Esophagus mucosa (tissue), 1 donor: ENCODE results near the gene TEX19. TPM values are rescaled to one million over a fixed set of nuclear protein-coding genes. Genes with fewer than 3 reads are reported as not detected.
"Not testable (repeated sequence)": the region's sequence is repeated elsewhere in the genome, so short reads cannot be mapped to it uniquely, and the experiment has no call there.

Experiments
- ATAC-seq: fragments of 200-7000 bp; cut with Tn5 transposase; one replicate; pipeline ENCODE4 v1.9.1; 2020
- total RNA-seq: library from RNA; stranded (reverse); gene quantifications from one replicate; pipeline ENCODE4 v1.2.4, GENCODE V29; 2023
- donor health status: DM: yes; HTN: yes; CAD: no.

The TEX19 gene
- total RNA-seq, 1 donor from 2014 or later, result not detected

GRCh38 chr17:82412081-82412480 lies 53.0 kb downstream of the TEX19 start:
- not testable (repeated sequence) for ATAC-seq

DNA sequence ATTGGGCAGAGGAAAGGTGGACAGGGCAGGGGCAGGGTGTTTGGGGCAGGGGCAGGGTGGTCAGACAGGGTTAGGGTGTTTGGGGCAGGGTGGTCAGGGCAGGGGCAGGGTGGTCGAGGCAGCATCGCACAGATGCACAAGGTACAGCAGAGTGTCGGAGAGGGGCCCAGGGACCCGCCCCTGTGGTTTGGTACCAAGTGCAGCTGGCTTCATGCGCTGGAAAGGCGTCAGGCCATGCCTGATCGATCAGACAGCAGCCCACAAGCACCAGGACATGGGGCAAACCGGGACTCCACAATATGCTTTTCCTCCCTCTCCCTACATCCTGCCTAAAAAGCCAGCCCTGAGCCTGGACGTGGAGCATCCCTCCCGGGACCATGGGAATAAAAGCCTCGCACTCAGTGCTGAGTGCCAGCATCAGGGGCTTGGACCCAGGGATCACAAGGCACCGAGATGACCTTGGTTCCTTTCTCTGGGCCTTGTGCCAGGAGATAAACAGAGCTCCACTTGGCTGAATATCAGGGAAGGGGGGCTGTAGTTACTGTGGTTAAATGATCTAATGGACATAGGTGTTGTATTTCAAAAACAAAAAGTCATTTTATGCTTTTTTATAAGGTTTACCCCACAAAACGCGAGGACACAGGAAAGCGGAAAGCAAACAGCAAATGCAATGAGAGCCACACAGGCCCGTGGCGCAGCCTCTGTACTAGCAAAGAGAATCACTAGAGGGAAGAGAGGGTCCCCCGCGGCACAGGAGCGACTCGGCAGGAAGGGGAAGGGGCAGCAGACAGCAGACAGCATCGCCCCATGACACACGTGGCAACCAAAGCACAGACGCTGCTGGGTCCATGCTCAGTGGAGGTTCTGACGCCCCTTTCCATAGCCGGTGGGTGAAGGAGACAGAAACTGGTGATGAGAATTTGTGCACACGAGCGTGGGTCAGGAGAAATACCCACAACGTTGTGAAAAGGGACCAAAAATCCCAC lies 53.8 kb downstream of the TEX19 start:
- no peak for ATAC-seq

Other genes with a start within 250 kb of the TEX19 start
- 23.2 TPM for gene CCDC57, start 146.4 kb upstream of the TEX19 start, total RNA-seq
- gene SLC16A3, start 130.2 kb upstream of the TEX19 start, total RNA-seq, result 50.0 TPM
- gene CSNK1D, start 85.5 kb upstream of the TEX19 start, total RNA-seq, result 65.7 TPM
- gene CD7, start 41.6 kb upstream of the TEX19 start, total RNA-seq, result 0.80 TPM
- gene SECTM1, start 25.5 kb upstream of the TEX19 start, total RNA-seq, result 6.3 TPM
- gene UTS2R, start 12.5 kb downstream of the TEX19 start, total RNA-seq, result not detected
- gene HEXD, start 59.1 kb downstream of the TEX19 start, total RNA-seq, result 9.8 TPM
- 20.7 TPM for gene OGFOD3, start 59.3 kb downstream of the TEX19 start, total RNA-seq
- 43.5 TPM for gene CYBC1, start 91.5 kb downstream of the TEX19 start, total RNA-seq
- 38.3 TPM for gene NARF, start 99.5 kb downstream of the TEX19 start, total RNA-seq
- gene FOXK2, start 160.5 kb downstream of the TEX19 start, total RNA-seq, result 34.2 TPM